Measurements from ENCODE around the gene TYMS.
"Not testable (repeated sequence)": the region's sequence is repeated elsewhere in the genome, so short reads cannot be mapped to it uniquely, and the experiment has no call there.

TYMS gene

GRCh38 chr18:677145-677544, 19.7 kb downstream of the TYMS start:
- DNase-seq (ENCODE audit: low read depth, low spot score), result no peak

- DNase-seq (ENCODE audit: low read depth, low spot score), result no peak
Measured at GRCh38 chr18:677951-678381, 20.5 kb downstream of the TYMS start.

- DNase-seq (ENCODE audit: low read depth, low spot score), result no peak
Measured at GRCh38 chr18:678482-679182, 21.2 kb downstream of the TYMS start.

- DNase-seq (ENCODE audit: low read depth, low spot score), result no peak
Measured at GRCh38 chr18:679516-679915, 22.1 kb downstream of the TYMS start.

GRCh38 chr18:680392-680791, 22.9 kb downstream of the TYMS start:
- no peak for DNase-seq (ENCODE audit: low read depth, low spot score)

- DNase-seq (ENCODE audit: low read depth, low spot score), result no peak
Measured at GRCh38 chr18:681985-682384, 24.5 kb downstream of the TYMS start.

- not testable (repeated sequence) for DNase-seq (ENCODE audit: low read depth, low spot score)
Measured at GRCh38 chr18:682416-682815, 25.0 kb downstream of the TYMS start.

- DNase-seq (ENCODE audit: low read depth, low spot score), result no peak
Measured at GRCh38 chr18:682833-683232, 25.4 kb downstream of the TYMS start.

GRCh38 chr18:683531-683930, 26.1 kb downstream of the TYMS start:
- DNase-seq (ENCODE audit: low read depth, low spot score), result no peak

GRCh38 chr18:685438-685837, 28.0 kb downstream of the TYMS start:
- DNase-seq (ENCODE audit: low read depth, low spot score), result no peak

GRCh38 chr18:686339-687111, 29.1 kb downstream of the TYMS start:
- DNase-seq (ENCODE audit: low read depth, low spot score), result no peak

- DNase-seq (ENCODE audit: low read depth, low spot score), result no peak
Measured at GRCh38 chr18:688323-688722, 30.9 kb downstream of the TYMS start.

GRCh38 chr18:692824-693223, 35.4 kb downstream of the TYMS start:
- no peak for DNase-seq (ENCODE audit: low read depth, low spot score)

- DNase-seq (ENCODE audit: low read depth, low spot score), result no peak
Measured at GRCh38 chr18:693466-694187, 36.2 kb downstream of the TYMS start.

GRCh38 chr18:697012-697411, 39.6 kb downstream of the TYMS start:
- no peak for DNase-seq (ENCODE audit: low read depth, low spot score)

- DNase-seq (ENCODE audit: low read depth, low spot score), result no peak
Measured at GRCh38 chr18:697800-698199, 40.3 kb downstream of the TYMS start.

- DNase-seq (ENCODE audit: low read depth, low spot score), result no peak
Measured at GRCh38 chr18:703213-703967, 45.9 kb downstream of the TYMS start.

- DNase-seq (ENCODE audit: low read depth, low spot score), result no peak
Measured at GRCh38 chr18:706405-706804, 49.0 kb downstream of the TYMS start.

GRCh38 chr18:708096-708495, 50.6 kb downstream of the TYMS start:
- no peak for DNase-seq (ENCODE audit: low read depth, low spot score)

GRCh38 chr18:709771-710170, 52.3 kb downstream of the TYMS start:
- no peak for DNase-seq (ENCODE audit: low read depth, low spot score)

- DNase-seq (ENCODE audit: low read depth, low spot score), result no peak
Measured at GRCh38 chr18:710418-711300, 53.2 kb downstream of the TYMS start.
